CD4-positive, alpha-beta memory T cell (primary cell): ENCODE measurements around the gene ALDH1L1. TPM values are rescaled to one million over a fixed set of nuclear protein-coding genes. Genes with fewer than 3 reads are reported as not detected.

ENCODE experiments used
- CTCF ChIA-PET: fragments of 350-600 bp; sonication (Branson Sonifier 250); formaldehyde crosslinking; loops from one replicate; lab custom pipeline; 2021; ENCODE audit warnings: inconsistent platforms; ENCODE audit not compliant: partially characterized antibody; lab: Charles Lee
- POLR2A ChIA-PET: fragments of 350-600 bp; sonication (Branson Sonifier 250); formaldehyde crosslinking; loops from one replicate; lab custom pipeline; 2021; ENCODE audit not compliant: partially characterized antibody; lab: Charles Lee
- DNase-seq, 5 donors: peaks; one replicate each; pipeline versions ENCODE4 v3.0.0 to v3.0.0-alpha.2; 2020 to 2022; ENCODE audit warnings: mixed read lengths in 1 of 5
- H3K27ac ChIP-seq: one replicate; pipeline ENCODE4 v1.7.0; 2013; ENCODE audit warnings: low read depth, low read length
- H3K27me3 ChIP-seq: 2 replicates; pipeline ENCODE4 v1.7.0; 2013; ENCODE audit warnings: mild to moderate bottlenecking, low read length, moderate library complexity; ENCODE audit not compliant: insufficient read depth
- H3K36me3 ChIP-seq: 2 replicates; pipeline ENCODE4 v1.7.0; 2013; ENCODE audit warnings: mild to moderate bottlenecking, low read length, moderate library complexity; ENCODE audit not compliant: insufficient read depth
- H3K4me1 ChIP-seq: 2 replicates; pipeline ENCODE4 v1.7.0; 2013; ENCODE audit warnings: mild to moderate bottlenecking, low read length, moderate library complexity; ENCODE audit not compliant: insufficient read depth
- H3K4me3 ChIP-seq, 2 donors: one replicate each; pipeline ENCODE4 v1.7.0; 2013; ENCODE audit warnings: low read length in 2 of 2, mild to moderate bottlenecking in 1 of 2
- H3K9me3 ChIP-seq, 2 donors: one replicate each; pipeline ENCODE4 v1.7.0; 2013; ENCODE audit warnings: low read length in 2 of 2, control low read depth in 1 of 2; ENCODE audit not compliant: control insufficient read depth in 1 of 2
- H3K27ac Mint-ChIP-seq, 7 donors: one replicate each; pipeline ENCODE4 v1.8.0; 2020 to 2021; ENCODE audit warnings: mixed read lengths in 7 of 7, mild to moderate bottlenecking in 6 of 7, inconsistent platforms in 3 of 7, moderate library complexity in 3 of 7
- H3K27me3 Mint-ChIP-seq, 2 donors: one replicate each; pipeline ENCODE4 v1.8.0; 2020 to 2021; ENCODE audit warnings: mixed read lengths in 2 of 2
- H3K36me3 Mint-ChIP-seq, 2 donors: one replicate each; pipeline ENCODE4 v1.8.0; 2020 to 2021; ENCODE audit warnings: mixed read lengths in 2 of 2, inconsistent platforms in 1 of 2, mild to moderate bottlenecking in 1 of 2
- H3K4me1 Mint-ChIP-seq, 4 donors: one replicate each; pipeline ENCODE4 v1.8.0; 2020 to 2021; ENCODE audit warnings: mixed read lengths in 4 of 4, mild to moderate bottlenecking in 1 of 4
- H3K4me3 Mint-ChIP-seq, 8 donors: one replicate each; pipeline ENCODE4 v1.8.0; 2020 to 2021; ENCODE audit warnings: mixed read lengths in 8 of 8, mild to moderate bottlenecking in 7 of 8, moderate library complexity in 6 of 8, inconsistent platforms in 3 of 8
- H3K9me3 Mint-ChIP-seq, 8 donors: one replicate each; pipeline ENCODE4 v1.8.0; 2020 to 2021; ENCODE audit warnings: mixed read lengths in 8 of 8, mild to moderate bottlenecking in 5 of 8, inconsistent platforms in 3 of 8, moderate library complexity in 1 of 8
- intact Hi-C: fragments of 100-400 bp; cut with micrococcal nuclease; formaldehyde crosslinking; loops from one replicate; pipeline ENCODE4 v1.15.1; 2023
- polyA plus RNA-seq, 2 donors: library from polyadenylated mRNA; unstranded; fragments of 300-500 nt; fragmentation: Illumina TruSeq; gene quantifications; one replicate each; pipeline ENCODE4 v1.2.3, GENCODE V29; 2021
- total RNA-seq, 2 experiments: library from RNA; stranded (reverse); gene quantifications; one replicate each; pipeline ENCODE4 v1.2.3, GENCODE V29; 2021

The ALDH1L1 gene
- total and polyA plus RNA-seq, 4 experiments from 2014 or later = not detected

- no peaks in the 10 kb centered on the region for H3K36me3 Mint-ChIP-seq
- no peaks in the 10 kb centered on the region for H3K4me1 Mint-ChIP-seq
- no peak overlapping the region for H3K4me3 Mint-ChIP-seq
- no peak overlapping the region for H3K27ac Mint-ChIP-seq
- CTCF ChIA-PET = no interaction called here
- no peaks in the 10 kb centered on the region for H3K9me3 ChIP-seq
- no peaks in the 10 kb centered on the region for H3K27me3 ChIP-seq
- no peaks in the 10 kb centered on the region for H3K36me3 ChIP-seq
- POLR2A ChIA-PET = no interaction called here
- no peak overlapping the region for H3K4me3 ChIP-seq
- no peak for DNase-seq
- intact Hi-C loops = no loop called here
- no peaks in the 10 kb centered on the region for H3K27me3 Mint-ChIP-seq
- H3K9me3 Mint-ChIP-seq = no peaks in the 10 kb centered on the region
- H3K4me1 ChIP-seq = no peaks in the 10 kb centered on the region
- H3K27ac ChIP-seq = no peak overlapping the region
Observed at GRCh38 chr3:126111126-126111551, 69.2 kb downstream of the ALDH1L1 start.

DNA sequence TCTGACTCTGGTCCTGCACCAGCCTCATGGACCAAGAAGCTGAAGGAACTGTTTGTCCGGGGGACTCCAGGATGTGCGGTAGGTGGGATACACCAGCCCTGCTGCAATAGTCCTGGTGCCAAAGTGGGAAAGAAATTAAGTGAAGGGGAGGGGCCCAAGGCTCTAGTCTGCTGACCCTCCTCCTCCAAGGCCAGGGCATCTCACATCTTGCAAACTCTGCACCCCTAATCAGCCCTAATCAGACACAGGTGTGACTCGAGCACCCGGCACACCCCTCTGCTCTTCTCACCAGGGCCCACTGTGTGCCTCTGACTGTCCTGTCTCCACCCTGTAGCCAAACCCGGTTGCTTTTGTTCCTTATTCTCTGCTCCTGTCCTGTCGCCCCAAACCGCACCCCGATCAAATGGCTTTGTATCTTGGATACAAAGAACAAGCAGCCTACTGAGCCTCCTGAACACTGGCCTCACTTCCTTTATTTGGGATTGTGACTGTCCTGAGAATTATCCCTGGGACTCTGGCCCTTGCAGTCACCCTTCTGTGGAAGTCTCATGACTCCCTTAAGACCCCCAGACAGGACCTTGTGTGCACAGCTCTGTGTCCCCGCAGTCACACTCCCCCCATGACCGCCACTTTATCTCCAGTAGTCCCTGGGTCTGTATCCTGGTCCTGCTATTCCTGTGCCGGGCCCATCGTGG lies 69.8 kb downstream of the ALDH1L1 start:
- CTCF ChIA-PET = no interaction called here
- DNase-seq = no peak
- no peaks in the 10 kb centered on the region for H3K27me3 ChIP-seq
- H3K9me3 Mint-ChIP-seq = no peaks in the 10 kb centered on the region
- H3K36me3 Mint-ChIP-seq = no peaks in the 10 kb centered on the region
- no peaks in the 10 kb centered on the region for H3K4me1 ChIP-seq
- POLR2A ChIA-PET = no interaction called here
- no peaks in the 10 kb centered on the region for H3K27me3 Mint-ChIP-seq
- H3K9me3 ChIP-seq = no peaks in the 10 kb centered on the region
- no peak overlapping the region for H3K4me3 Mint-ChIP-seq
- intact Hi-C loops = no loop called here
- no peaks in the 10 kb centered on the region for H3K36me3 ChIP-seq
- H3K4me1 Mint-ChIP-seq = no peaks in the 10 kb centered on the region
- no peak overlapping the region for H3K27ac Mint-ChIP-seq
- H3K27ac ChIP-seq = no peak overlapping the region
- no peak overlapping the region for H3K4me3 ChIP-seq

DNA sequence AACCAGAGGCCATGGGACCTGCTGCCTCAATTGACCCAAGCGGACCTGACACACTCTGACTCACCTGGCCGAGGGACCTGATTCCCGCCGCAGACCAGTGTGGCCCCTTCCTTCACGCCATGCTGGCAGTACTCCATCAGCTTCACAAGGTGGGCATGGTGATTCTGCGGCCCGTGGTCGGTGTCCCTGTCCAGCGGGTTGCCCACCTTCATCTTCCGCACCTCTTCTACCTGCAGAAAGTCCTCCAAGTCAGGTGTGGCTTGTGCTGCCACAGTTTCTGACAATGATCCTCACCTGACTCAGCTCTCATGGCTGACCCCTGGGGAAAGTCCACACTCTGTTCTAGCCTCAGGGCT lies 70.5 kb downstream of the ALDH1L1 start:
- Mint-ChIP-seq H3K4me1 (no peaks in the 10 kb centered on the region), H3K27me3 (no peaks in the 10 kb centered on the region), H3K9me3 (no peaks in the 10 kb centered on the region), H3K27ac (peak overlapping the region in 1 of 7 donors; percentile 68), H3K36me3 (no peaks in the 10 kb centered on the region), H3K4me3 (no peak overlapping the region)
- Histone ChIP-seq H3K4me1 (no peaks in the 10 kb centered on the region), H3K36me3 (no peaks in the 10 kb centered on the region), H3K4me3 (no peak overlapping the region), H3K27me3 (no peaks in the 10 kb centered on the region), H3K9me3 (no peaks in the 10 kb centered on the region), H3K27ac (no peak overlapping the region)
- ChIA-PET POLR2A (no interaction called here), CTCF (no interaction called here)
- DNase-seq = no peak
- intact Hi-C loops = no loop called here

DNA sequence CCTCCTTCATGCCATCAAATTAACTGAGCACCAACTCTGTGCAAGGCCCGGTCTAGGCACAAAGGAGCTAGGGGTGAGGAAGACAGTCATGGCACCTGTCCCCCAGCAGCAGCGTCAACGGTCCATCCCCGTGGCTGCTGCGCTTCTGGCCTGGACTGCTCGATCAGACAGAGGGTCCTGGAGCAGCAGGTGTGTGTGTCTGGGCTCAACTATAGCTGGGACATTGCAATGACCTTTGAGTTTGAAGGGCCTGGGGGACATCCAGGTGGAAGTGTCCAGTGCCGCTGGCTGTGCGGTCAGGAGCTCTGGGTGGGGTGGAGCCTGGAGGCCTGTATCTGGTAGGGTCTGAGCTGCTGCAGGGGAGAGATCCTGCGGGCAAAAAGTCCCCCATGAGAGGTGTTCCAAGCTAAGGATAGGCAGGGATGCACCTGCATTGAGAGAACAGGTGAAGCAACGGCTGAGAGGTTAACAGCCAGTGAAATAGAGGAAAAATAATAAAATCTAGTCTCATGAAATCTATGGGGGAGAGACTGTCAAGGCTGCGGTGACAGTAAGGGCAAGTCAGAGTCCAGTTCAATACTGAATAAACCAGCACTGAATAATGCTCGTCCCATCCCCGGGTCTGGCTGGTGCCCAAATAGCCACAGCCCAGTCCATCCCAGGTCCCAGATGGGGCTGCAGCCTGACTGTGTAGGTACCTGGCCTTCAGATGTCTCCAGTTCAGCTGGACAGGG lies 71.1 kb downstream of the ALDH1L1 start:
- no peak for DNase-seq
- ChIA-PET CTCF (no interaction called here), POLR2A (no interaction called here)
- Mint-ChIP-seq H3K27me3 (no peaks in the 10 kb centered on the region), H3K36me3 (no peaks in the 10 kb centered on the region), H3K4me3 (no peak overlapping the region), H3K9me3 (no peaks in the 10 kb centered on the region), H3K4me1 (no peaks in the 10 kb centered on the region), H3K27ac (no peak overlapping the region)
- H3K9me3 ChIP-seq = no peaks in the 10 kb centered on the region
- no peaks in the 10 kb centered on the region for H3K36me3 ChIP-seq
- H3K27ac ChIP-seq = no peak overlapping the region
- no peak overlapping the region for H3K4me3 ChIP-seq
- no peaks in the 10 kb centered on the region for H3K4me1 ChIP-seq
- H3K27me3 ChIP-seq = no peaks in the 10 kb centered on the region
- intact Hi-C loops = no loop called here

GRCh38 chr3:126108676-126109050 lies 71.7 kb downstream of the ALDH1L1 start:
- Histone ChIP-seq H3K36me3 (no peaks in the 10 kb centered on the region), H3K27ac (no peak overlapping the region), H3K4me3 (no peak overlapping the region), H3K9me3 (no peaks in the 10 kb centered on the region), H3K4me1 (no peaks in the 10 kb centered on the region), H3K27me3 (no peaks in the 10 kb centered on the region)
- no peak overlapping the region for H3K27ac Mint-ChIP-seq
- DNase-seq = no peak
- ChIA-PET CTCF (no interaction called here), POLR2A (no interaction called here)
- H3K4me3 Mint-ChIP-seq = no peak overlapping the region
- no peaks in the 10 kb centered on the region for H3K36me3 Mint-ChIP-seq
- H3K4me1 Mint-ChIP-seq = no peaks in the 10 kb centered on the region
- H3K9me3 Mint-ChIP-seq = no peaks in the 10 kb centered on the region
- intact Hi-C loops = no loop called here
- no peaks in the 10 kb centered on the region for H3K27me3 Mint-ChIP-seq

DNA sequence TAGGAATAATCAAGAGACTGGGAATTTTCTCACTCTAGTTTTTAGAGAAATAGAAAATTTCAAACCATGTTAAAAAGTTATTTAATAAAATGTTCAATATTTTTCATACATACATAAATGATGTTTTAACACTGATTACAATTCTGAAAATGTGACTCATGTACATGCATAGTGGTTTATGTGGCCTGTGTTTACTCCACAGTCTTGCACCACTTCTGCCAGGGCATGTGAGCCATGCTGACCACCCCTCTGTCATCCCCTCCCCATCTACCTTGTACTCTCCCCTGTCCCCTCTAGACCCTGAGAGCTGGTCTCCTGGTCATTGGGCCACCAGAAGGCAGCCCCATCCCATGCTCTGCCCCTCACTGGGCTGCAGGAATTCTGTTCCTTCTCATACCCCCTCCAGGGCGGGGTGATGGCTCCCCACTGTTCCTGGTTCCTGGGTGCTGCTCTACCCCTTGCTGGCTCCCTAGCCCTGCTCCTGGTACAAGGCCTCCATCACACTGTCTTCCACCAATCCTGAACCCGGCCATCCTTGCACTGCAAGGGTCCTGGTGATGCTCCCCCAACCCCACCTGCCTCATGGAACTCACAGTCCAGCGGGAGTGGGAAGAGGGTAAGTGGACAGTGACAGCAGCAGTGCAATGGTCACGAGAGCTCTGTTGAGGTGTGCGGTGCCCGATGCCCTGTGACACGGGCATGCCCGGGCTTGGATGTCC lies 72.3 kb downstream of the ALDH1L1 start:
- Histone ChIP-seq H3K4me3 (no peak overlapping the region), H3K27ac (no peak overlapping the region), H3K4me1 (no peaks in the 10 kb centered on the region), H3K27me3 (no peaks in the 10 kb centered on the region), H3K36me3 (no peaks in the 10 kb centered on the region), H3K9me3 (no peaks in the 10 kb centered on the region)
- intact Hi-C loops = no loop called here
- no peak for DNase-seq
- Mint-ChIP-seq H3K4me3 (no peak overlapping the region), H3K9me3 (no peaks in the 10 kb centered on the region), H3K27ac (no peak overlapping the region), H3K27me3 (no peaks in the 10 kb centered on the region), H3K4me1 (no peaks in the 10 kb centered on the region), H3K36me3 (no peaks in the 10 kb centered on the region)
- CTCF ChIA-PET = no interaction called here
- POLR2A ChIA-PET = no interaction called here

DNA sequence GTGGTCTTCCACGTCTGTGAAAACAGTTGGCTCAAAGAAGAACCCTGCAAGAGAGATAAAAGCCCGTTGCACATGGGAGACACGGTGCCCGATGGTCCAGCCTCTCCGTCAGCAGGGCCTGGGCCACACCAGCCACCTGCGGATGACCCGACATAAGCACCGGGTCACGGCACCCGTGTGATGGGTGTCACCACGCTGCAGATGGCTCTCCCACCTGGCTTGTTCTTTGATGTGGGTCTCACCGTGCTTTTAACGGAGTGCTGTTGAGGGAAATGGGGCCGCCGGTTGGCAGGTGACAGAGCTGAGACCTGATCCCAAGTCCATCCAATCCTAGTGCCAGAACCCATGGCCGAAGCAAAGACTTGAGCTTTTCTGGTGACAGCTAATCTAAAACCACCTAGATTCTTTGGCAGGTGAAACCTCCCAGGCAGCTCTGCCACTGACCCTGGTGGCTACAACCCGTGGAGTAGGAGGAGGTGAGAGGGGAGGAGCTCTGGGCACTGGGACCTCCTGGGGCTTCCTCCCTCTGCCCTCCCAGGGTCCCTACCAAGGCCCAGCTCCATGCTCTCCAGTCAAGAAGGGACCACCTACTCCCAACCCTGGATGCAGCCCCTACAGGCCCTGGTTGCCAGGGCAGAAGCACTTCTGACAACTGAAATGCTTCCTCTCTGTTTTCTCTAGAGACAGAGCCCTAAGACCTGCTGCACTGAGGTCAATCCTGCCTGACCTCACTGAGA lies 73.0 kb downstream of the ALDH1L1 start:
- Mint-ChIP-seq H3K4me3 (no peak overlapping the region), H3K4me1 (no peaks in the 10 kb centered on the region), H3K9me3 (no peaks in the 10 kb centered on the region), H3K27me3 (no peaks in the 10 kb centered on the region), H3K27ac (no peak overlapping the region), H3K36me3 (no peaks in the 10 kb centered on the region)
- Histone ChIP-seq H3K4me3 (no peak overlapping the region), H3K27me3 (no peaks in the 10 kb centered on the region), H3K4me1 (no peaks in the 10 kb centered on the region), H3K36me3 (no peaks in the 10 kb centered on the region), H3K9me3 (no peaks in the 10 kb centered on the region), H3K27ac (no peak overlapping the region)
- CTCF ChIA-PET = no interaction called here
- POLR2A ChIA-PET = no interaction called here
- intact Hi-C loops = no loop called here
- DNase-seq = no peak
